Transverse colon (tissue), 4 donors: ENCODE data around the gene SSH2.

Source experiments
- POLR2A ChIP-seq: fragments of 450-650 bp; IDR thresholded peaks from one replicate; pipeline ENCODE4 v1.6.1; 2016; ENCODE audit warnings: antibody characterized with exemption, mild to moderate bottlenecking, moderate library complexity
- POLR2AphosphoS5 ChIP-seq, 3 donors: sonication (generic); formaldehyde crosslinking; IDR thresholded peaks; one replicate each; pipeline ENCODE4 v1.6.1; 2016; ENCODE audit warnings: antibody characterized with exemption in 3 of 3
- TF ChIP-seq, protein P1 (sequence below), 5 experiments: fragments of 200-600 bp in 3 of 5; fragments of 450-650 bp in 2 of 5; sonication (generic) in 3 of 5; IDR thresholded peaks; 1 replicate in 2 of 5; 2 replicates in 3 of 5; pipeline ENCODE4 v1.5.1; 2016 to 2017; ENCODE audit warnings: antibody characterized with exemption in 5 of 5, inconsistent platforms in 3 of 5, mild to moderate bottlenecking in 2 of 5, moderate library complexity in 1 of 5

DNA sequence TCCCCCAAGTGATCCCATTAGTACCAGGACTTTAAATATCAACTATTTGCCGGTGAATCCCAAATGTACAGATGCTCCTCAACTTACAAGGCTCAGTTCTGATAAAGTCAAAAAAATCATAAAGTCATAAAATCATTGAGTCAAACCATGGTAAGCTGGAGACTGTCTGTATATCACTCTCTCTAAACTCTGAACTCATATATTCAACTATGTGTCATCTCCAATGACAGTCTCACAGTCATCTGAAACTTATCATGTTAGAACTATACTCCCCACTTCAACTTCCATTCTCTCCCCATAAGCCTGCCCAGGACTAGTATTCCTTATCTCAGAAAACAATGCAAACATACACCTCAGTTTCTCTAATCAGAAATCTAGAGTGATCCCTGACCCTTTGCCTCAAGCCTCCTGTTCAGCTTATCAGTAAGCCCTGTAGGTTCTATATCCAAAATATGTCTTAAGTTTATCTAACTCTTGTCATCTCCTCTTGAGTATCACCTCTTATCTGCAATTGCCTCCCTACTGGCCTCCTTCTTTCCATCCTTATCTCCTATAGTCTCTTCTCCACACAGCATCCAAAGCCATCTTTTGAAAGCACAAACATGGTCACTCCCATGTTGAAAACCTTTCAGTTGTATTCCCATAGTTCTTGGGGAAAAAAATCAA is 55.0 kb downstream of the SSH2 start:
- TF ChIP-seq POLR2AphosphoS5 (IDR thresholded peaks at IDR 0.05) (no peak), POLR2A (no peak)
- TF ChIP-seq, protein P1, sequence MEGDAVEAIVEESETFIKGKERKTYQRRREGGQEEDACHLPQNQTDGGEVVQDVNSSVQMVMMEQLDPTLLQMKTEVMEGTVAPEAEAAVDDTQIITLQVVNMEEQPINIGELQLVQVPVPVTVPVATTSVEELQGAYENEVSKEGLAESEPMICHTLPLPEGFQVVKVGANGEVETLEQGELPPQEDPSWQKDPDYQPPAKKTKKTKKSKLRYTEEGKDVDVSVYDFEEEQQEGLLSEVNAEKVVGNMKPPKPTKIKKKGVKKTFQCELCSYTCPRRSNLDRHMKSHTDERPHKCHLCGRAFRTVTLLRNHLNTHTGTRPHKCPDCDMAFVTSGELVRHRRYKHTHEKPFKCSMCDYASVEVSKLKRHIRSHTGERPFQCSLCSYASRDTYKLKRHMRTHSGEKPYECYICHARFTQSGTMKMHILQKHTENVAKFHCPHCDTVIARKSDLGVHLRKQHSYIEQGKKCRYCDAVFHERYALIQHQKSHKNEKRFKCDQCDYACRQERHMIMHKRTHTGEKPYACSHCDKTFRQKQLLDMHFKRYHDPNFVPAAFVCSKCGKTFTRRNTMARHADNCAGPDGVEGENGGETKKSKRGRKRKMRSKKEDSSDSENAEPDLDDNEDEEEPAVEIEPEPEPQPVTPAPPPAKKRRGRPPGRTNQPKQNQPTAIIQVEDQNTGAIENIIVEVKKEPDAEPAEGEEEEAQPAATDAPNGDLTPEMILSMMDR (IDR thresholded peaks at IDR 0.05): no peak
